Progenitor cell of endocrine pancreas (in vitro differentiated cells): ENCODE results near the gene ELOB. TPM values are rescaled to one million over a fixed set of nuclear protein-coding genes. Genes with fewer than 3 reads are reported as not detected.

Experiments
- DNase-seq: peaks from one replicate; pipeline ENCODE4 v3.0.0; 2021; ENCODE audit warnings: low spot score; ENCODE audit not compliant: unreplicated experiment
- H3K27ac Mint-ChIP-seq: 2 replicates; pipeline ENCODE4 v1.8.0; 2021; ENCODE audit warnings: mild to moderate bottlenecking, moderate library complexity, mixed read lengths
- H3K27me3 Mint-ChIP-seq: 2 replicates; pipeline ENCODE4 v1.8.0; 2021; ENCODE audit warnings: mixed read lengths
- H3K36me3 Mint-ChIP-seq: 2 replicates; pipeline ENCODE4 v1.8.0; 2022; ENCODE audit warnings: mixed read lengths; ENCODE audit not compliant: insufficient read depth
- H3K4me1 Mint-ChIP-seq: 2 replicates; pipeline ENCODE4 v1.8.0; 2021; ENCODE audit warnings: low read depth, mixed read lengths
- H3K4me3 Mint-ChIP-seq: 2 replicates; pipeline ENCODE4 v1.8.0; 2021; ENCODE audit warnings: low read depth, mild to moderate bottlenecking, moderate library complexity, mixed read lengths
- H3K9me3 Mint-ChIP-seq: 2 replicates; pipeline ENCODE4 v1.8.0; 2021; ENCODE audit warnings: low read depth, mixed read lengths
- CTCF ChIP-seq: fragments of 200-600 bp; sonication (generic); IDR thresholded peaks from one replicate; pipeline ENCODE4 v1.5.0; 2021; ENCODE audit warnings: antibody characterized with exemption, mild to moderate bottlenecking; ENCODE audit not compliant: unreplicated experiment
- total RNA-seq: library from RNA; stranded (reverse); gene quantifications from 2 replicates; pipeline ENCODE4 v1.2.1, GENCODE V29; 2021

The ELOB gene
- total RNA-seq, 1 donor from 2014 or later: 201 TPM

DNA sequence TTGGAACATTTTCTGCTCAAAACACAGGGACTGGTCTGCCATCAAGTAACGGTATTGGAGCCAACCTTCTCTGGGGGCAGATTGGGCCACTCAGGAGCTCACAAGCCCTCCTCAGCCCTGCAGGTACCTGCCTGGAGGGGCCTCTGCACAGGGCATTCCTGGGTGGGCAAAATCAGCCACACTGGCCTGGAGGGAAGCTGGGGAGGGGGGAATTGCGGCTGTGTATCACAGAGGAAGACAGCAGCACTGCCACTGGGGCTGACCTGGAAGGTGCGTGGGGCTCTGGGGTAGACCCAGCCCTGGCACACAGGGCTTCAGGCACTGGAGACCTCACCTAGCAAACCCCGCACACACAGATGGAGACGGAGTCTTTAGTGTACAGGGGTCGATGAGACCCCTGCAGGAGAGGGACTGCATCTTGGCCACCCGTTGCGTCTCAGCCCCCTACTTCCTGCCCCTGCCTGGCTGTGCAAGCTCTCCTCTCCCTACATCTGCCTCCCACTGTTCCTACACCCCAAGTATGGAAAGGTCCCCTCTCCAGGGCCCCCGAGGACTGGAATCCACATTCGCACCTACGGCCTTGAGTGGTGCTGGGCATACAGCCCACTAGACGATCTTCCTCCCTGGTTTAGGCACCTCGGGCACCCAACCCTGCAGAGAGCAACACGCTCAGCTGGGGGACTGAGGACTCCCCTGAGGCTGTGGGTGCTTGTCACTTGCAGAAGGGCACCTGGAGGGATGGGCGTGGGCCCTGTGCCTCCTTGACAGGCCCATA is 31.8 kb downstream of the ELOB start:
- no peak for TF ChIP-seq CTCF
- Mint-ChIP-seq H3K27ac (no peak overlapping the region), H3K9me3 (no peaks in the 10 kb centered on the region), H3K4me3 (no peak overlapping the region), H3K4me1 (peaks cover 3% of the 10 kb centered on the region), H3K36me3 (no peaks in the 10 kb centered on the region), H3K27me3 (no peaks in the 10 kb centered on the region)
- no peak for DNase-seq

DNA sequence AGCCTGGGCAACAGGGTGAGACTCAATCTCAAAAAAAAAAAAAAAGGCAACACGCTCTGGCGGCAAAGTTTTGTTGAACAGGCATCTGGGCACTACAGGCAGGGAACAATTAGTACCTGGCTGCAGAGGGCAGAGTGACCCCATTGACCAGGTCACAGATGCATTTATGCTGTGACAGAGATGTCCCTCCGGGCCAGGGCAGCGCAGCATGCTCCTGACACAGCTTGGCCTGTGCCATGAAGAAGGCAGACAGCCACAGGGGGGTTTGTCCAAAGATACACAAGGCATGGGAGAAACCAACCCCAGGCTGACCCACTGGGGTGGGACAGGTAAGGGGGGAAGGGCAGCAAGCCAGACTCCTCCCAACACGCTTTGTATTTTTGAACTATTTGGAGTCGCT is 32.4 kb downstream of the ELOB start:
- H3K36me3 Mint-ChIP-seq: no peaks in the 10 kb centered on the region
- no peak overlapping the region for H3K27ac Mint-ChIP-seq
- no peak overlapping the region for H3K4me3 Mint-ChIP-seq
- H3K27me3 Mint-ChIP-seq: no peaks in the 10 kb centered on the region
- H3K4me1 Mint-ChIP-seq: peaks cover 5% of the 10 kb centered on the region
- no peaks in the 10 kb centered on the region for H3K9me3 Mint-ChIP-seq
- TF ChIP-seq CTCF: no peak
- DNase-seq: no peak

GRCh38 chr16:2743007-2743810 is 33.9 kb downstream of the ELOB start:
- no peak overlapping the region for H3K4me3 Mint-ChIP-seq
- no peak overlapping the region for H3K27ac Mint-ChIP-seq
- H3K4me1 Mint-ChIP-seq: peaks cover 10% of the 10 kb centered on the region
- no peak for DNase-seq
- TF ChIP-seq CTCF: no peak
- H3K27me3 Mint-ChIP-seq: no peaks in the 10 kb centered on the region
- H3K9me3 Mint-ChIP-seq: no peaks in the 10 kb centered on the region
- no peaks in the 10 kb centered on the region for H3K36me3 Mint-ChIP-seq

DNA sequence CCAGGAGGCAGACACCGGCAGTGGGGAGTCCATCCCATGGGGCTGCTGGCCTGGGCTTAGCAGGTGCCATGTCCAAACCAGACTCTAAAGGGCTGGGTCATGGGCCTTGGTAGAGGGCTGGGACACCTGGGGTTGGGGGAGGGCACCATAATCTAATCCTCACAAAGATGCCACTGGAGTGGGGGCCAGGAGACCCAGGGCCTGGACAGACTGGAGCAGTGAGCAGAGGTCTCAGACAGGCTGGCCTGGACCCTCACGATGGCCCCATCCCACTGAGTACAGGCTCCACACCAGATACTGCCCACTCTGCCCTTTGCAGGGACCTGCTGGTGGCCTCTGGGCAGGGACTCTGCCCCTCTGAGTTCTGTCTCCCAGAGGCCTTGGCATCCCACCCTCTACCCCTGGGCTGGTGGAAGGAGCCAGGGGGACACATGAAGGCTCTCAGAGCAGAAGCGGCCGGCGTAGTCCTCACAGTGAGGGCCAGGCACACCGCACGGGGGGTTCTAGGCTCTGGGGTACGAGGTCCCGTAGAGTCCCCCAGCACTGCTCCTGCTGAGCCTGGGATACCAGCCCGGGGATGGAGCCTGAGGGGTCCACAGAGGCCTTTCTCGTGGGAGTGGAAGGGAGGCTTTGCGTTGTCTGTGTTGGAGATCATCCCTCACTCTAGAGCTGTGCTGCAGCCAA is 34.6 kb downstream of the ELOB start:
- Mint-ChIP-seq H3K4me3 (no peak overlapping the region), H3K9me3 (no peaks in the 10 kb centered on the region), H3K27ac (no peak overlapping the region), H3K36me3 (no peaks in the 10 kb centered on the region), H3K4me1 (peaks cover 10% of the 10 kb centered on the region), H3K27me3 (no peaks in the 10 kb centered on the region)
- TF ChIP-seq CTCF: no peak
- no peak for DNase-seq

GRCh38 chr16:2741168-2741567 is 35.9 kb downstream of the ELOB start:
- Mint-ChIP-seq H3K4me3 (no peak overlapping the region), H3K36me3 (no peaks in the 10 kb centered on the region), H3K4me1 (peaks cover 10% of the 10 kb centered on the region), H3K27me3 (no peaks in the 10 kb centered on the region), H3K27ac (no peak overlapping the region), H3K9me3 (no peaks in the 10 kb centered on the region)
- no peak for DNase-seq
- TF ChIP-seq CTCF: no peak
